NCI-H1417 treated with DMSO at 0.1 percent for 48 hours (cell line): Measurements from ENCODE around the gene ZSCAN32.
A peak's percentile ranks its signal among the peaks of the same experiment; 100 is the strongest.

Source experiments
- DNase-seq: peaks from one replicate; lab custom pipeline; 2025; lab: John Stamatoyannopoulos, UW

Gene ZSCAN32

GRCh38 chr16:3356118-3356517 is 44.7 kb downstream of the ZSCAN32 start:
- no peak for DNase-seq

- no peak for DNase-seq
Observed at GRCh38 chr16:3355589-3355988, 45.2 kb downstream of the ZSCAN32 start, which contains the start of gene OR2C1. OR2C1 (plus strand) TSS chr16:3355889; CDS start chr16:3355941, 52 bp downstream.

- no peak for DNase-seq
Observed at GRCh38 chr16:3349175-3349574, 51.6 kb downstream of the ZSCAN32 start.

- DNase-seq = peak; percentile 1
Observed at GRCh38 chr16:3348547-3349167, 52.1 kb downstream of the ZSCAN32 start.

GRCh38 chr16:3347586-3347985 is 53.2 kb downstream of the ZSCAN32 start:
- no peak for DNase-seq

GRCh38 chr16:3346041-3346440 is 54.8 kb downstream of the ZSCAN32 start:
- no peak for DNase-seq
